PFSK-1 (cell line): ENCODE results near the gene MED27.

Source experiments
- POLR2AphosphoS5 ChIP-seq: IDR thresholded peaks from 2 replicates; pipeline ENCODE4 v1.6.1; 2012; ENCODE audit warnings: low read depth, mild to moderate bottlenecking, control low read depth, low read length, moderate library complexity
- SIN3A ChIP-seq: IDR thresholded peaks from 2 replicates; pipeline ENCODE4 v1.6.1; 2012; ENCODE audit warnings: mild to moderate bottlenecking, low read length, moderate library complexity, borderline replicate concordance; ENCODE audit not compliant: insufficient read depth
- TAF1 ChIP-seq: IDR thresholded peaks from 2 replicates; pipeline ENCODE4 v1.6.1; 2012; ENCODE audit warnings: low read length, control low read depth, borderline replicate concordance; ENCODE audit not compliant: insufficient read depth
- TF ChIP-seq, protein P1 (sequence below), 2 experiments: IDR thresholded peaks; 2 replicates each; pipeline versions ENCODE4 v1.6.1 to v1.8.0; 2011 to 2012; ENCODE audit warnings: low read depth in 2 of 2, low read length in 2 of 2, control low read depth in 1 of 2, inconsistent platforms in 1 of 2, mild to moderate bottlenecking in 1 of 2, moderate library complexity in 1 of 2; ENCODE audit not compliant: insufficient read depth in 1 of 2

DNA sequence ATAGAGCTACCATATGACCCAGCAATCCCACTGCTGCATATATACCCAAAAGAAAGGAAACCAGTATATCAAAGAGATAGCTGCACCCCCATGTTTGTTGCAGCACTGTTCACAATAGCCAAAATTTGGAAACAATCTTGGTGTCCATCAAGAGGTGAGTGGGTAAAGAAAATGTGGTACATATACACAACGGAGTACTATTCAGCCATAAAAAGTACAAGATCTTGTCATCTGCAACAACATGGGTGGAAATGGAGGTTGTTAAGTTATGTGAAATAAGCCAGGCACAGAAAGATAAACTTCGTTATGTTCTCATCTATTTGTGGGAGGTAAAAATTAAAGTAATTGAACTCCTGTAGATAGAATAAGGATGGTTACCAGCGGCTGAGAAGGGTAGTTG is 145.0 kb downstream of the MED27 start:
- TF ChIP-seq POLR2AphosphoS5, result no peak
- TF ChIP-seq TAF1, result no peak
- TF ChIP-seq, protein P1, sequence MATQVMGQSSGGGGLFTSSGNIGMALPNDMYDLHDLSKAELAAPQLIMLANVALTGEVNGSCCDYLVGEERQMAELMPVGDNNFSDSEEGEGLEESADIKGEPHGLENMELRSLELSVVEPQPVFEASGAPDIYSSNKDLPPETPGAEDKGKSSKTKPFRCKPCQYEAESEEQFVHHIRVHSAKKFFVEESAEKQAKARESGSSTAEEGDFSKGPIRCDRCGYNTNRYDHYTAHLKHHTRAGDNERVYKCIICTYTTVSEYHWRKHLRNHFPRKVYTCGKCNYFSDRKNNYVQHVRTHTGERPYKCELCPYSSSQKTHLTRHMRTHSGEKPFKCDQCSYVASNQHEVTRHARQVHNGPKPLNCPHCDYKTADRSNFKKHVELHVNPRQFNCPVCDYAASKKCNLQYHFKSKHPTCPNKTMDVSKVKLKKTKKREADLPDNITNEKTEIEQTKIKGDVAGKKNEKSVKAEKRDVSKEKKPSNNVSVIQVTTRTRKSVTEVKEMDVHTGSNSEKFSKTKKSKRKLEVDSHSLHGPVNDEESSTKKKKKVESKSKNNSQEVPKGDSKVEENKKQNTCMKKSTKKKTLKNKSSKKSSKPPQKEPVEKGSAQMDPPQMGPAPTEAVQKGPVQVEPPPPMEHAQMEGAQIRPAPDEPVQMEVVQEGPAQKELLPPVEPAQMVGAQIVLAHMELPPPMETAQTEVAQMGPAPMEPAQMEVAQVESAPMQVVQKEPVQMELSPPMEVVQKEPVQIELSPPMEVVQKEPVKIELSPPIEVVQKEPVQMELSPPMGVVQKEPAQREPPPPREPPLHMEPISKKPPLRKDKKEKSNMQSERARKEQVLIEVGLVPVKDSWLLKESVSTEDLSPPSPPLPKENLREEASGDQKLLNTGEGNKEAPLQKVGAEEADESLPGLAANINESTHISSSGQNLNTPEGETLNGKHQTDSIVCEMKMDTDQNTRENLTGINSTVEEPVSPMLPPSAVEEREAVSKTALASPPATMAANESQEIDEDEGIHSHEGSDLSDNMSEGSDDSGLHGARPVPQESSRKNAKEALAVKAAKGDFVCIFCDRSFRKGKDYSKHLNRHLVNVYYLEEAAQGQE (IDR thresholded peaks at IDR 0.05; ENCODE audit: insufficient read depth in 1 of 2, low read depth in 2 of 2, low read length in 2 of 2), result no peak
- TF ChIP-seq SIN3A, result no peak
